Measurements from ENCODE around the gene NBEAL2.

DNA sequence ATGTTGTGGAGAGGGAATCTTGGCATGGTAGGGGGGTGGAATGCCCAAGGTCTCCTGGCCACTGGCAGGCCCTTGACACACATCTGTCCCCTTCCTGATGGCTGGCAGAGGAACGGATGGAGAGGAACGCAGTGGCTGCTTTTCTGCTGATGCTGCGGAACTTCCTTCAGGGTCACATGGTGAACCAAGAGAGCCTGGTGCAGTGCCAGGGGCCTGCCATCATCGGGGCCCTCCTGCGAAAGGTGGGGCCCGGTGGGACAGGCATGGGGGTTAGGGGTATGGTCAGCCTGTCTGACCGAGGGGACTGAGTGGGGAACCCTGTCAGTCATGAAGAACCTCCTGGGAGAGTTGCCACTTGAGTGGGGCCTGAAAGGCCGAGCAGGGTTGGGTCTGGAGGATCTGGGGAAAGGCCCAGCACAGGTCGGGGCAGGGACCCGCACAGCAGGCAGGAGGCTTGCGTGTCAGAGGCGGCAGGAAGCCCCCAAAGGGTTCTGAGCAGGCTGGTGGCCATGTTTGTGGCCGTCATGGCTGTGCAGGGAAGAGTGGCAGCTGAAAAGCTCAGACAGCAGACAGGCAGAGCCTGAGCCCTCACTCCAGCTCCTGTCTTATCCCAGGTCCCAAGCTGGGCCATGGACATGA is 18.1 kb downstream of the NBEAL2 start:
- TF ChIP-seq POLR2A (IDR thresholded peaks at IDR 0.05; ENCODE audit: low read depth, low read length) (no peak), TAF1 (IDR thresholded peaks at IDR 0.05; ENCODE audit: borderline replicate concordance, low read depth, low read length) (no peak), POLR2AphosphoS5 (IDR thresholded peaks at IDR 0.05; ENCODE audit: low read depth, low read length) (no peak)

Data from GM12892 (cell line).